ENCODE results near the gene ZNF775.

DNA sequence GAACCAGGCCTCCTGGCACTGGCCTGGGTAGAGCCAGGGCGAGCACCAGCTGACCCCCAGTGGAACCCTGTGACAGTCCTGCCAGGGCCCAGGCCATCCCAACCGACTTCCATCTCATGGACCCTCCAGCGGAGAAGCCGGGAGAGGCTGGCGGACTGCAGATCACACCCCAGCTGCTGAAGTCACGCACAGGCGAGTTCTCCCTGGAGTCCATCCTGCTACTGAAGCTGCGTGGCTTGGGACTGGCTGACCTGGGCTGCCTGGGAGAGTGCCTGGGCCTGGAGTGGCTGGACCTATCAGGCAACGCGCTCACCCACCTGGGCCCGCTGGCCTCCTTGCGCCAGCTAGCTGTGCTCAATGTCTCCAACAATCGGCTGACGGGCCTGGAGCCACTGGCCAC lies 42.4 kb upstream of the ZNF775 start:
- TF ChIP-seq POLR2A (IDR thresholded peaks at IDR 0.05; ENCODE audit: low read length), result no peak
- no peak for TF ChIP-seq GATA1 (IDR thresholded peaks at IDR 0.05; ENCODE audit: low read depth, low read length)
